Measurements from ENCODE around the gene MMD2. TPM values are rescaled to one million over a fixed set of nuclear protein-coding genes. Genes with fewer than 3 reads are reported as not detected.
A peak's percentile ranks its signal among the peaks of the same experiment; 100 is the strongest.

Gene MMD2, protein sequence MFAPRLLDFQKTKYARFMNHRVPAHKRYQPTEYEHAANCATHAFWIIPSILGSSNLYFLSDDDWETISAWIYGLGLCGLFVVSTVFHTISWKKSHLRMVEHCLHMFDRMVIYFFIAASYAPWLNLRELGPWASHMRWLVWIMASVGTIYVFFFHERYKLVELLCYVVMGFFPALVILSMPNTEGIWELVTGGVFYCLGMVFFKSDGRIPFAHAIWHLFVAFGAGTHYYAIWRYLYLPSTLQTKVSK
- total RNA-seq (2014; rRNA removed) = not detected in 2 replicates
- not detected for Bru-seq, nascent RNA
- BruChase-seq, experiment 1, labeled RNA remaining after a 6-hour chase = percentile 5 among the genes with signal in this experiment
- percentile 3 among the genes with signal in this experiment for BruChase-seq, experiment 2, labeled RNA remaining after a 2-hour chase
- long read RNA-seq = 0 reads

DNA sequence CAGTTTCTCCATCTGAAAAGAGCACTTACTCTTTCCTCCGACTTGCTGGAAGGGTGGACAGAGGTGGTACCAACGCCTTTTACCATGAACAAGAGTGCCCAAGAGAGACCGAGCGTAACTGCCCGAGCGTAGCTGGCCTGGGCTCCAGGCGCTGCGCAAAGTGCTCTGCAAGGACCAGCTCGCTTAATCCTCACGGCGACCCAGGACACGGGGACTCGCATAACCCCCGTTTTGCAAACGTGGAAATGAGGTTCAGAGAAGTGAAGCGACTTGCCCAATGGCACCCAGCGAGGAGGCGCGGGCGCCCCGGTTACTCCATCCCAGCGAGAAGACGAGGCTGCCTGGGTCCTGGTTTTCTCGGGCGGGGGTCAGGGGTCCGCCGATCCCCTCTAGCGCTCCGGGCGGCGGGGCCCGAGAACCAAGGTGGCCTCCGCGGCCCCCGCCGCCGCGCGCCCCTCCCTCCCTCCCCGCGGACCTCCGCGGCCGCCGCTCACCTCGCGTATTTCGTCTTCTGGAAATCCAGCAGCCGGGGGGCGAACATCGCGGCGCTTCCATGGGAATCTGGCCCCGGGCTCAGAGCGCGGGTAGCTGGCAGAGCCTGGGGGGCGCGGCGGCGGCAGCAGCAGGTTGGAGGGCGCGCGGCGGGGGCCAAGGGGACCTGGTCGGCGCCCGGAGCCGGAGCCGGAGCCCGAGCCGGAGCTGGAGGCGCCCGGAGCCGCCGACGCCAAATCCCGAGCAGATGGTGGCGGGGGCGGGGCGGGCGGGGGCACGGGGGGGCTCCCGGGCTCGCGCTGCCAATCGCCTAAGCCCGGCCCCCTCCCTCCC lies at the start of gene MMD2:
Gene MMD2 (minus strand): TSS at position 711 of the 825 bp plus-strand sequence. CDS start 170 bp downstream, at position 541.
- ChIA-PET POLR2A (ENCODE audit: unreplicated experiment) (no interaction called here), CTCF (no interaction called here)
- Histone ChIP-seq H3K79me2 (ENCODE audit: low read length) (no peaks in the 10 kb centered on the region), H3K9ac (ENCODE audit: low read length) (no peak within 1 kb of the TSS), H4K20me1 (ENCODE audit: low read length) (no peaks in the 10 kb centered on the region), H3K27ac (ENCODE audit: low read length) (no peak within 1 kb of the TSS), H3K4me3 (ENCODE audit: low read length) (no peak within 1 kb of the TSS), H3K36me3 (ENCODE audit: low read depth, low read length) (no peaks in the 10 kb centered on the region), H3K4me2 (ENCODE audit: low read length) (no peak within 1 kb of the TSS), H3K4me1 (ENCODE audit: insufficient read depth, low read length) (no peaks in the 10 kb centered on the region), H3K9me2 (replicated peaks; ENCODE audit: low read length) (no peaks in the 10 kb centered on the region), H3F3A (ENCODE audit: low read length, unreplicated experiment) (no peaks in the 10 kb centered on the region), H3K27me3 (ENCODE audit: low read length) (no peaks in the 10 kb centered on the region), H3K9me3 (ENCODE audit: low read length) (no peaks in the 10 kb centered on the region), H2AFZ (ENCODE audit: low read length) (no peak within 1 kb of the TSS)
- no peak for ATAC-seq
- BruUV-seq (replicated peaks) = no TSS peak
- no peak for DNase-seq
- no peak for TF ChIP-seq EZH2 (IDR thresholded peaks at IDR 0.05; ENCODE audit: low read length, unreplicated experiment)
- intact Hi-C loops (cut with micrococcal nuclease) = no loop called here

DNA sequence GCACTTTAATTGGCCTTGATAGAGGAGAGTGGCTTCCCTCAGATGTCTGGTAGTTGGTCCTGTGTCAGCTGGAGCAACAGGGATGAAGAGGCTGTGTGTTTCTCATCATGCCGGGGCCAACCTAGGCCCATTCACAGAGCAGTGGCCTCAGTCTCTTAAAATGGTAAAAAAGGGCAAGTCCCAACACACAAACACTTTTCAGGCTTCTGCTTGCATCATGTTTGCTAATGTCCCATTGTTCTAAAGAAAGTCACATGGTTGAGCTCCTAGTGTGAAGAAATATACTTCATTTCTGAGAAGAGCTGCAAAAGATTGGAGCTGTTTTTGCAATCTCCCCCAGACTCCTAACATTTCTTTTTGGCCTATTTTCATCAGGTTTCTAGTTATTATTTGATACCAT lies 46.1 kb upstream of the MMD2 start:
- H3K9me2 ChIP-seq (replicated peaks; ENCODE audit: low read length) = no peaks in the 10 kb centered on the region
- no peak overlapping the region for H3K9ac ChIP-seq (ENCODE audit: low read length)
- ATAC-seq (no peak), DNase-seq (no peak)
- no peaks in the 10 kb centered on the region for H3K27me3 ChIP-seq (ENCODE audit: low read length)
- peaks cover 2% of the 10 kb centered on the region; the same call in 1 of the 2 replicates for H3K36me3 ChIP-seq (ENCODE audit: low read depth, low read length)
- BruUV-seq (replicated peaks) = no TSS peak
- ChIA-PET CTCF (no interaction called here), POLR2A (ENCODE audit: unreplicated experiment) (no interaction called here)
- no peak overlapping the region for H3K4me3 ChIP-seq (ENCODE audit: low read length)
- no peaks in the 10 kb centered on the region for H3K79me2 ChIP-seq (ENCODE audit: low read length)
- no peak overlapping the region for H2AFZ ChIP-seq (ENCODE audit: low read length)
- TF ChIP-seq, protein P1, sequence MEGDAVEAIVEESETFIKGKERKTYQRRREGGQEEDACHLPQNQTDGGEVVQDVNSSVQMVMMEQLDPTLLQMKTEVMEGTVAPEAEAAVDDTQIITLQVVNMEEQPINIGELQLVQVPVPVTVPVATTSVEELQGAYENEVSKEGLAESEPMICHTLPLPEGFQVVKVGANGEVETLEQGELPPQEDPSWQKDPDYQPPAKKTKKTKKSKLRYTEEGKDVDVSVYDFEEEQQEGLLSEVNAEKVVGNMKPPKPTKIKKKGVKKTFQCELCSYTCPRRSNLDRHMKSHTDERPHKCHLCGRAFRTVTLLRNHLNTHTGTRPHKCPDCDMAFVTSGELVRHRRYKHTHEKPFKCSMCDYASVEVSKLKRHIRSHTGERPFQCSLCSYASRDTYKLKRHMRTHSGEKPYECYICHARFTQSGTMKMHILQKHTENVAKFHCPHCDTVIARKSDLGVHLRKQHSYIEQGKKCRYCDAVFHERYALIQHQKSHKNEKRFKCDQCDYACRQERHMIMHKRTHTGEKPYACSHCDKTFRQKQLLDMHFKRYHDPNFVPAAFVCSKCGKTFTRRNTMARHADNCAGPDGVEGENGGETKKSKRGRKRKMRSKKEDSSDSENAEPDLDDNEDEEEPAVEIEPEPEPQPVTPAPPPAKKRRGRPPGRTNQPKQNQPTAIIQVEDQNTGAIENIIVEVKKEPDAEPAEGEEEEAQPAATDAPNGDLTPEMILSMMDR (conservative IDR thresholded peaks at IDR 0.05; ENCODE audit: low read depth, low read length) = no peak
- TF ChIP-seq EZH2phosphoT487 (IDR thresholded peaks at IDR 0.05; ENCODE audit: borderline replicate concordance, low read length) = no peak
- TF ChIP-seq EZH2 (IDR thresholded peaks at IDR 0.05; ENCODE audit: low read length, unreplicated experiment) = no peak
- H3K27ac ChIP-seq (ENCODE audit: low read length) = no peak overlapping the region
- H3K9me3 ChIP-seq (ENCODE audit: low read length) = no peaks in the 10 kb centered on the region
- no peaks in the 10 kb centered on the region for H3K4me1 ChIP-seq (ENCODE audit: insufficient read depth, low read length)
- no peaks in the 10 kb centered on the region for H3F3A ChIP-seq (ENCODE audit: low read length, unreplicated experiment)
- no peaks in the 10 kb centered on the region for H4K20me1 ChIP-seq (ENCODE audit: low read length)
- no peak overlapping the region for H3K4me2 ChIP-seq (ENCODE audit: low read length)
- intact Hi-C loops (cut with micrococcal nuclease) = no loop called here

DNA sequence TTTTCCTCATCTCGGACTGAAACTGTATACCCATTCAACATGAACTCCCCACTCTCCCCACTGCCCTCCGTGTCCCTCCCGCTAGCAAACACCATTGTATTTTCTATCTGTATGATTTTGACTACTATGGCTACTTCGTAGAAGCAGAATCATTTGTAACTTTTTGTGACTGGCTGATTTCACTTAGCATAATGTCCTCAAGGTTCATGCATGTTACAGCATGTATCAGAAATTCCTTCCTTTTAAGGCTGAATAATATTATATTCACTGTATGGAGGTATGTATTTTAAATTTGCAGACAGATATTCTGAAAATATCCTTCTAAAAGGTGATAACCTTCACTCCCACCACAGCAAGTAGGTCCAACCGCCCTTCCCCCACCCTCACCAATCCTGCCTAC lies 42.9 kb upstream of the MMD2 start:
- no peak overlapping the region for H3K9ac ChIP-seq (ENCODE audit: low read length)
- CTCF ChIA-PET = no interaction called here
- H3K4me3 ChIP-seq (ENCODE audit: low read length) = no peak overlapping the region
- no peak overlapping the region for H3K4me2 ChIP-seq (ENCODE audit: low read length)
- H3K9me2 ChIP-seq (replicated peaks; ENCODE audit: low read length) = no peaks in the 10 kb centered on the region
- no peak for TF ChIP-seq EZH2phosphoT487 (IDR thresholded peaks at IDR 0.05; ENCODE audit: borderline replicate concordance, low read length)
- TF ChIP-seq, protein P1 (conservative IDR thresholded peaks at IDR 0.05; ENCODE audit: low read depth, low read length) = no peak
- POLR2A ChIA-PET (ENCODE audit: unreplicated experiment) = no interaction called here
- H3K27ac ChIP-seq (ENCODE audit: low read length) = no peak overlapping the region
- H4K20me1 ChIP-seq (ENCODE audit: low read length) = no peaks in the 10 kb centered on the region
- H3K36me3 ChIP-seq (ENCODE audit: low read depth, low read length) = no peaks in the 10 kb centered on the region
- intact Hi-C loops (cut with micrococcal nuclease) = no loop called here
- H3K79me2 ChIP-seq (ENCODE audit: low read length) = no peaks in the 10 kb centered on the region
- DNase-seq = no peak
- no TSS peak for BruUV-seq (replicated peaks)
- no peak overlapping the region for H2AFZ ChIP-seq (ENCODE audit: low read length)
- ATAC-seq = no peak
- H3F3A ChIP-seq (ENCODE audit: low read length, unreplicated experiment) = no peaks in the 10 kb centered on the region
- no peaks in the 10 kb centered on the region for H3K9me3 ChIP-seq (ENCODE audit: low read length)
- H3K4me1 ChIP-seq (ENCODE audit: insufficient read depth, low read length) = no peaks in the 10 kb centered on the region
- no peaks in the 10 kb centered on the region for H3K27me3 ChIP-seq (ENCODE audit: low read length)
